ENCODE results near the gene OSGEPL1. TPM values are rescaled to one million over a fixed set of nuclear protein-coding genes. Genes with fewer than 3 reads are reported as not detected.

OSGEPL1 gene
- total and polyA plus RNA-seq, 2 of the 4 experiments (the other 2 are of a cell fraction): 5.0 to 6.8 TPM

DNA sequence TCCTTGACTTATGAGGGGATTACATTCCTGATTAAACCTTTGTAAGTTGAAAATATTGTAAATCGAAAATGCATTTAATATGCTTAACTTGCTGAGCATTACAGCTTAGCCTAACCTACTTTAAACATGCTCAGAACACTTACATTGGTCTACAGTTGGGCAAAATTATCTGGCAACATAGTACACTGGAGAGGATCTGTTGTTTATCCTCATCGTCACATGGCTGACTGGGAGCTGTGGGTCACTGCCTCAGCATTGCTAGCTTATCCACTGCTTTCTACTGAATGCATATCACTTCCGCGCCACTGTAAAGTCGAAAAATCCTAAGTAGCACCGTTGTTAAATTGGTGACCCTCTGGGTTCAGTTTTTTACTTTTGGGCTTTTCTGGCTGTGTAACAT lies 35.3 kb upstream of the OSGEPL1 start:
- Histone ChIP-seq H3K9ac (ENCODE audit: low read depth, low read length) (no peak overlapping the region), H3K4me1 (ENCODE audit: control insufficient read depth, insufficient read depth, low read length) (peaks cover 8% of the 10 kb centered on the region; the same call in 1 of the 2 replicates), H3K4me2 (ENCODE audit: low read depth, low read length) (no peak overlapping the region), H3K9me3 (ENCODE audit: control insufficient read depth, insufficient read depth, low read length) (no peaks in the 10 kb centered on the region), H3K79me1 (ENCODE audit: low read depth in 1 of 2, low read length in 2 of 2) (peaks cover 9 to 17% of the 10 kb centered on the region in 2 experiments), H2AK9ac (replicated peaks; ENCODE audit: low read depth, low read length, poor library complexity) (no peak overlapping the region), H2BK20ac (ENCODE audit: low read depth, low read length) (no peak overlapping the region), H3K27me3 (ENCODE audit: control insufficient read depth, insufficient read depth, low read length) (no peaks in the 10 kb centered on the region), H2AFZ (replicated peaks; ENCODE audit: low read length, poor library complexity) (no peak overlapping the region), H3K18ac (ENCODE audit: low read depth, low read length) (no peak overlapping the region), H3K14ac (replicated peaks; ENCODE audit: low read depth, low read length) (no peak overlapping the region), H2BK120ac (ENCODE audit: low read depth, low read length) (no peak overlapping the region), H4K5ac (ENCODE audit: low read depth, low read length) (no peak overlapping the region), H3K23ac (ENCODE audit: low read depth, low read length) (no peak overlapping the region), H3K4me3 (ENCODE audit: insufficient read depth, low read depth, low read length) (no peak overlapping the region), H2AK5ac (ENCODE audit: low read depth, low read length) (no peak overlapping the region), H3K36me3 (ENCODE audit: control insufficient read depth, insufficient read depth, low read length) (peaks cover 7% of the 10 kb centered on the region), H4K8ac (ENCODE audit: low read depth in 2 of 2, low read length in 2 of 2) (no peak overlapping the region), H3K9me1 (ENCODE audit: insufficient read depth, low read length) (peaks cover 5% of the 10 kb centered on the region), H3K27ac (ENCODE audit: insufficient read depth, low read length) (no peak overlapping the region), H4K91ac (ENCODE audit: insufficient read depth, low read depth, low read length) (no peak overlapping the region), H4K20me1 (ENCODE audit: insufficient read depth, low read length) (no peaks in the 10 kb centered on the region), H3K56ac (ENCODE audit: extremely low read depth, insufficient read depth, low read length) (no peak overlapping the region), H2BK15ac (ENCODE audit: low read depth, low read length) (no peak overlapping the region), H2BK5ac (ENCODE audit: low read depth, low read length, poor library complexity, severe bottlenecking) (no peak overlapping the region), H3K4ac (ENCODE audit: low read depth, low read length) (no peak overlapping the region)
- TF ChIP-seq BHLHE40 (IDR thresholded peaks at IDR 0.05; ENCODE audit: low read depth, low read length) (no peak), POLR2A (IDR thresholded peaks at IDR 0.05; ENCODE audit: low read depth, low read length) (no peak), RFX5 (IDR thresholded peaks at IDR 0.05; ENCODE audit: low read depth, low read length) (no peak), CTCF (conservative IDR thresholded peaks at IDR 0.05; ENCODE audit: low read depth, low read length) (no peak), MXI1 (IDR thresholded peaks at IDR 0.05; ENCODE audit: borderline replicate concordance, low read depth, low read length) (no peak), NFE2L2 (IDR thresholded peaks at IDR 0.05; ENCODE audit: low read depth, low read length) (no peak), SMC3 (IDR thresholded peaks at IDR 0.05; ENCODE audit: low read depth, low read length) (no peak), RAD21 (IDR thresholded peaks at IDR 0.05; ENCODE audit: low read length) (no peak), MAZ (IDR thresholded peaks at IDR 0.05; ENCODE audit: borderline replicate concordance, low read depth, low read length) (no peak), MAFK (IDR thresholded peaks at IDR 0.05; ENCODE audit: low read depth, low read length) (no peak), FOS (IDR thresholded peaks at IDR 0.05; ENCODE audit: low read depth, low read length) (no peak), CEBPB (IDR thresholded peaks at IDR 0.05; ENCODE audit: low read depth, low read length) (no peak), RCOR1 (IDR thresholded peaks at IDR 0.05; ENCODE audit: insufficient replicate concordance, low read length) (no peak), CHD1 (IDR thresholded peaks at IDR 0.05; ENCODE audit: low read depth, low read length) (no peak)
- TF ChIP-seq, protein P1, sequence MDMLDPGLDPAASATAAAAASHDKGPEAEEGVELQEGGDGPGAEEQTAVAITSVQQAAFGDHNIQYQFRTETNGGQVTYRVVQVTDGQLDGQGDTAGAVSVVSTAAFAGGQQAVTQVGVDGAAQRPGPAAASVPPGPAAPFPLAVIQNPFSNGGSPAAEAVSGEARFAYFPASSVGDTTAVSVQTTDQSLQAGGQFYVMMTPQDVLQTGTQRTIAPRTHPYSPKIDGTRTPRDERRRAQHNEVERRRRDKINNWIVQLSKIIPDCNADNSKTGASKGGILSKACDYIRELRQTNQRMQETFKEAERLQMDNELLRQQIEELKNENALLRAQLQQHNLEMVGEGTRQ (IDR thresholded peaks at IDR 0.05; ENCODE audit: low read depth, low read length): no peak
- TF ChIP-seq, protein P2, sequence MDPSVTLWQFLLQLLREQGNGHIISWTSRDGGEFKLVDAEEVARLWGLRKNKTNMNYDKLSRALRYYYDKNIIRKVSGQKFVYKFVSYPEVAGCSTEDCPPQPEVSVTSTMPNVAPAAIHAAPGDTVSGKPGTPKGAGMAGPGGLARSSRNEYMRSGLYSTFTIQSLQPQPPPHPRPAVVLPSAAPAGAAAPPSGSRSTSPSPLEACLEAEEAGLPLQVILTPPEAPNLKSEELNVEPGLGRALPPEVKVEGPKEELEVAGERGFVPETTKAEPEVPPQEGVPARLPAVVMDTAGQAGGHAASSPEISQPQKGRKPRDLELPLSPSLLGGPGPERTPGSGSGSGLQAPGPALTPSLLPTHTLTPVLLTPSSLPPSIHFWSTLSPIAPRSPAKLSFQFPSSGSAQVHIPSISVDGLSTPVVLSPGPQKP (IDR thresholded peaks at IDR 0.05; ENCODE audit: borderline replicate concordance, low read depth, low read length): no peak
- DNase-seq: no peak
- no TSS peak for BruUV-seq (replicated peaks)
- CTCF ChIA-PET: interaction anchor here (0.7 to 1.3 kb wide), 3 partner anchors 10 to 272 kb away, joined by 3 to 5 read pairs (median 3); no protein-coding TSS in a partner anchor
- dilution Hi-C loops (cut with HindIII; ENCODE audit: low sequenced_read_pairs, unreplicated experiment): no loop called here
- intact Hi-C loops (cut with micrococcal nuclease): loop anchor here (1.0 kb wide), 1 partner anchor 272 kb away; no protein-coding TSS in a partner anchor
- in situ Hi-C loops (cut with MboI; ENCODE audit: low sequenced_read_pairs): loop anchor here (5.0 kb wide), 1 partner anchor 269 kb away; no protein-coding TSS in a partner anchor
- POLR2A ChIA-PET (ENCODE audit: unreplicated experiment): no interaction called here
- 90% methylated on average over 2 of the region's 6 CpGs; no CpG with 5 or more reads in 1 of the 2 experiments for WGBS, 2 experiments (ENCODE audit: extremely low coverage in 2 of 2, insufficient read length in 1 of 2)
- no peak for ATAC-seq (ENCODE audit: low read depth)

Data from IMR-90 (cell line).